HG03039 (cell line): Measurements from ENCODE around the gene CENPF.
"Not testable (repeated sequence)": the region's sequence is repeated elsewhere in the genome, so short reads cannot be mapped to it uniquely, and the experiment has no call there.

Source experiments
- ATAC-seq: cut with Tn5 transposase; IDR thresholded peaks from one replicate; pipeline ENCODE4 v1.9.1; 2021; ENCODE audit warnings: mild to moderate bottlenecking, moderate library complexity; ENCODE audit not compliant: unreplicated experiment

The CENPF gene

GRCh38 chr1:214602764-214603657, at the start of gene CENPF:
CENPF (plus strand) TSS chr1:214603195; CDS start chr1:214613755, 10,560 bp downstream.
- peak; percentile 100 for ATAC-seq

- ATAC-seq: peak; percentile 60
Measured at GRCh38 chr1:214557952-214558735, 44.9 kb upstream of the CENPF start.

DNA sequence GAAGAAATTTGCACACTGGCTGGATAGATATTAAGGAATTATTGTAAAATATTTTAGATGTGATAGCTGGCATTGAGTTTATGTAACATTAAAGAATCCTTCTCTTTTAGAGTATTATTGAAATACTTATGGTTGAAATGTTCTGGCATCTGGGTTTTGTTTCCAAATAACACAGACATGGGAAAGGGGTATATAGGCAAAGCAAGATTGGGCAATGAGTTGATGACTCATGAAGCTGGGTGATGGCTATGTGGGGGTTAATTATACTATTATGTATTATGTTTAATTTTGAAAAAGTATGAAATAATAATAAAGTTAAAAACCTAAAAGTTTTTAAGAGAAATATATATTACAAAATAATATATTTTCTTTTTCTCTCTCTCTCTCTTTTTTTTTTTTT, 39.1 kb upstream of the CENPF start:
- ATAC-seq: no peak

DNA sequence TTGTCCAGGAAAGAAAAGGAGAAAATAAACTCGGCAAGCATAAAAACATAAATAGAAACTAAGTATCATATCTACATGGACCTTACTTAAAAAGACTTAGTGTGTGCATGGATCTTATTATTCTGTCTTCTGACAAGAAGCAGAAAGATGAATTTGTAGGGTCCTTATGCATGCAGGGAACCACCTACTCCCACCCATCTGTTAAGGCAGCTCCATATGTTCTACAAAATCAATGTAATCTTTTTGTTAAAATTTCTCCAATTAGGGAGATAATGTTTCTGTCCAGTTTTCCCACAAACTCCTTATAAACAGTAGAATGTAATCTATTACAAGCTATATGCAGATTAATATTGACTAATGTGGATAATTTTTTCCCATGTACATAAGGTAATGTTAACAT, 37.7 kb upstream of the CENPF start:
- no peak for ATAC-seq

DNA sequence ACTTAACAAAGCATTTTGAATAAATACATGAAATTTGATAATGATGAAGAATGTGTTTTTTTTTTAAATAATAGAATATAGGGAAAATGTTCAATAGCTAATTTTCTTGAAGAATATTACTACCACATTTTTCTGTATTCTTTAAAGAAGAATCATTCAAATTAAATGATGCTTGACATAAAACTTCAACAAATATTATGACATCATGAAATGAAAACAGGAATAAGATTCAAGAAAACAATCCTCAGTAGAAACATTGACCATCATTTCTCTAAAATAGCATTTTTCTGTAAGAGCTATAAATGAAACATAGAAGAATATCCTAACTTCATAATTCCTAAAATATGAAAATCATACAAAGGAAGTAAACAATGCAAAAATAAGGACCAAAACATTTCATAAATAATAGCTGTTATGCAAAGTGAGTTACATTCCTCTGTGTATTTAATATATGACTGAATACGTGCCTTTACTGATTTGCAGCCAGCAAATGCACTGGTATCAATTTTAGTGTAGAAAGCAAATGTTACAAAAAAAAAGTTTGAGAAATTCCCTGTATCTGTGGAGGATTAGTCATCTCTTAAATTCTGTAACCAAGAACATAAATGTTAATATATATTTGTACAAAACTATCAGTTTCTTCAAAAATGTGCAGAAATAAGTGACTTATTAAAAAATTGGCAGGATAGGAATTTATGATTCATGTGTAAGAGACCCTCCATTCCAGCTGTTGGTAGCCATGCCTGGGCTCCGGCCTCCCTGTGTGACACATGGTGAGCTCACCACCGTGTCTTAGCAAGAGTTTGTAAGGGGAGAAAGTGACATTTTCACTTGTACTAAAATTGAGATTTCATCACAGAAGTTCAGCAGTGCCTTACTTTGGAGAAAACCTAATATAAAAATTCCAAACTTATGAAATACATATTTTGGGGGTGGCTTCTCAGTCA, 36.6 kb upstream of the CENPF start:
- ATAC-seq: no peak

DNA sequence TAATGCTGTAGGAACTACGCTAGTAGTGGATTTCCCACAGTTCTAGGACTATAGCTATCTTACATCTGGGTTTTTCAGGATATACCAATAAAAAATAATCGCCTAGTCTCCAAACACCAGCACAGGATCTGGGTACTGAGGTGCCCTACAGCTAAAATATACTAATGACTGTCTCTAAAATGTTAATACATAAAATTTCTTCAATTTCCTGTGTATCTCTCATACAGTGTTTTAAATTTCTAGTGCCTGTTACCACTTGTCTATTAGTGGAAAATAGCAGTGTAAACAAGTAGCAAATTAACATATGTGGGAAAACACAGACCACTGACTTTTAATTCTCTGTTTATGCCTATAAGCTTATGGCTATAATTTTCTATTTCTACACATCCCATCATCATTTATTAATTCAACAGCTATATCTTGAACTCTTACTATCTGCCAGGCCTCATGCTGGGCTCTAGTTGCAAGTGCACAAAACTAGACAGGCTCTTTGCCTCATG, 35.5 kb upstream of the CENPF start:
- ATAC-seq: no peak

DNA sequence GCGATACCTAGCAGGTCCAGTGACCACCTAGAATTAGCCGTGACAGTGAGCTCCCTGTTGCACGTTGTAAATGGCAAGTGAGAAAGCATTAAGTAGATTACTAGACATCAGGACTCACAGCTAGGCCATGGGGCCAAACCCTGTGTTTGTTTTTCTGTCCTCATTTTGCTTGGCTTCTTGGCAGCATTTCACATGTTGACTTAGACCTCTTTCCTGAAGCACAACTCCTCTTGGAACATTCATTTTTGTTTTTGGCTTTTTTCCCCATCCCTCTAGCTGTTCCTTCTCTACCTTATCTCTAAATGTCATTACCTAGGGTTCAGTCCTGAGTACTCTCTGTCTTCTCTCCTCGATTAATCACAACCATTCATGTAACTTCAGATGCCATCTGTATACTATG, 34.7 kb upstream of the CENPF start:
- no peak for ATAC-seq

DNA sequence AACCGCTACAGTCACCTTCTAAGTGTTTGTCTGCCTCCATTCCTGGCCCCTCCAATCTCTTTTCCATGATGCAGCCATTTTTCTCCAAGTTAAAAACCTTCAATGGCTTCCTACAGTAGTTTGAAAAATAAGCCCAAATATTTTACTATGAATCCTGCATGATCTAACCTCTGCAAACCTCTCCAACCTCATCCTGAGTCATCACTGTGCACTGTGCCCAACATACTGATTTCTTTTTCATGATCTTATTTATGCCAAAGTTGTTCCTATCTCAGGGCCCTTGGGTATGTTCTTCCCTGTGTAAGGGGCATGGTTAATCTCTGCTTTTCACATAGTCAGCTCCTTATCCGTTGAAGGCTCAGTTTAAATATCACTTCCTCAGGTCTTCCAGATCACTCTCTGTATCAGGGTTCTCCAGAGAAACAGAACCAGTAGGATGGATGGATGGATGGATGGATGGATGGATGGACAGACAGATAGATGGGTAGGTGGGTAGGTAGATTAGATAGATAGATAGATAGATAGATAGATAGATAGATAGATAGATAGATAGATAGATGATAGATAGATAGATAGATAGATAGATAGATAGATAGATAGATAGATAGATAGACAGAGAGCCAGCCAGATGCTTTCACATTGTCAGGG, 33.5 kb upstream of the CENPF start:
- no peak for ATAC-seq

DNA sequence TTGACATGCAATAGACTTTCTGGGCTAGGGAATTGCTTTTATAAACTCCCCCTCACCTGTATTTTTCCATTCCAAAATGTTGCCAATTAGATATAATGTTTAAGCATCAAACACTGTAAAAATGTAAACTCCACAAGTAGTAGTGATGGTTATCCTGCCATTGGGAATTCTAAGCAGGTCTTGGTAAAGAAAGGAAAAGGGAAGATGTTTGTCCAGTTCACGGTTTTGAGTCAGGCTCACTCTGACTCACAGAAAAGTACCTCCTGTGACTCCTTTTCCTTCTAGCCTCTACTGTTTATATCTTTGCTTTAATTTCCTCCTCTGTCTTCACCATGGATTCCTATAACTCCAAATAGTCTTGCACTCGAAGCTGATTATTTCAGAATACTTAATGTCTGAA, 32.6 kb upstream of the CENPF start:
- no peak for ATAC-seq

DNA sequence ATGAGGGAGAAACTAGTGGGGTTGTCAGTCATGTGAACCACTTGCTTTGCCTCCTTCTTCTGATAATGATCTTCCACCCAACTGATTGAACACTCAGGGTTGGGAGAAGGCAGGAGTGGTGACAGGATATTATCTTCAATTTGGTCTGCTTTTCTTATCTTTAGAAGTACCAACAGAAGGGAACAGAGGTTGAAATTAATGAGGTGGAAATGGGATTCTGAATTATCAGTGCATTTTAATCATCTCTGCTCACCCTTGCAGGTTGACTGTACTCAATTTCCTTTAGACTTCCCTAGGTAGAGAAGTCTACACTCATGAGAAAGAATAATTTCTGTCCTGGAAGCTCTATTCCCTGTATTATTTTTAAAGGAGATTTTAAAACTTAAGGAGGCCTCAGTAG, 31.7 kb upstream of the CENPF start:
- ATAC-seq: no peak

DNA sequence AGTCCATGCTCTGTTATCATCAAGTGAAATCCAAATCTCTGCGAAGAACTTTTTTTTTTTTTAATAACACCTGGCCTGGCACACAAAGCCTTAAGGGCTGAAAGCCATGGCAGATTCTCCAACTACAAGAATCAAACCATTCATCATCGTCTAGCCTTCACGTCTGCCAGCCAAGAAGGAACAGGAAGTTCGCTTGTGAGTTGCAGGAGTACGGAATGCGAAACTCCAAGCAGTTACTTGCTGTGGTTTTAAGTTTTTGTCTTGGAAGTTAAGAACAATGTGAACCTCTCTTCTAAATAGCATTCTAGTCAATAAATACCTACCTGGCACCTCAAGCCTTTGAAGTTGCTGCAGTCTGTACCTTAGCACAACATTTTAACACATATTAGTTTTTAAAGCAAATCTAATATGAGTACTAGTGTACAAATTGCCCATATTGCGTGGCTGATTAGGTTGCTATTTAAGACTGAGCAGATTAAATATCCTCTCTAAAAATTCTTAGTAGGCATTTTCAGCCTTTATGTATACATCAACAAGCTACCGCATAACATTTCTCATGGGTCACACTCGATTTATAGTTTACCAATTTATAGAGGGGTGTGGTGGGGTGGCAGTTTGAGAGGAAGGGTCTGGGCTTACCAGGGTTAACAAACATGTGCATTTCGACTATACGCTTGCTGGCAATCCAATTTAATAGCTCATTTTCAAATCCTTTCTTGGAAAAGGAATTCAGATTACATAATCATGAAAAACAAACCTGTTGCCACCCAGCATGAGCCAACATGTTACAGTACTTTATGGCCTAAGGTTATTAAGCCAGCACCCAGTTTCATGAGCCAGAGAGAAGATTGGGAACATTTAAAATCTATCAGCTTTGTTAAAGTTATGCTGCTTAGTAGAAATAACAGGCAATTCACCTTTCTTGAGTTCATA, 29.3 kb upstream of the CENPF start:
- ATAC-seq: no peak

GRCh38 chr1:214574598-214575411, 28.2 kb upstream of the CENPF start:
- no peak for ATAC-seq

GRCh38 chr1:214576120-214576519, 26.9 kb upstream of the CENPF start:
- ATAC-seq: not testable (repeated sequence)

DNA sequence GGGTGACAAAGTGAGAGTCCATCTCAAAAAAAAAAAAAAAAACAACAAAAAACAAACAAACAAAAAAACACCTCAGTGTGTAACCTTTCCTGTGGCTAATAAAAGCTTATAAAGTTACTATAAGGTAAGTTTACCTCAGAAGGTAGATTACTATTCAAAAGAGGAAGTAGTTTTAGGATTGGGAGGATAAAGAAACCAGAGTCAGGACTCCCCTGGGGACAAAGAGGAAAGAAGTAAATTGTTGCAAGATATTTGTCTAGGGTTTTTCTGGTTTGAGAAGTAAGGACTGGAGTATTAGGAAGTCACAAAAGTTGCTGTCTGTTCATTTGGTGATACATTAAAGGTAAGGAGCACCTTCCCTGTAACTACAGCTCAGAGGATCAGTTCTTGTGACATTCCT, 23.8 kb upstream of the CENPF start:
- no peak for ATAC-seq

DNA sequence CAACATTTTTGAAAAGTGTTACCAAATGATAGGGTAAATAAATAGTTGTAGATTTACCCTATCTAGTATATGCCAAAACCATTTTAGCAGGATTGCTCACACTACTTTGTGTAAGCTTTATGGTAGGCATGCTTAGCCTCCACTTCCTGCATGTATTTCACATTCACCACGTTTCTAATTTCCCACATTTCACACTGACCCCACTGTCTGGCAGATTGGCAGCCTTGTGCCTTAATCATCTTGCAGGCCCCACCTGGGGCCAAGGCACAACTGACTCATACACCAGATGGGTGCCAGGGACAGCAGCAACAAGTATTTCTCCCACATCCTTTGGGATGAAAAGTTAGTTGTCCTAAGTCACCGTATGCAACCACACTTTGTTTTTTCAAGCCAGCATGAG, 21.2 kb upstream of the CENPF start:
- no peak for ATAC-seq

- ATAC-seq: no peak
Measured at GRCh38 chr1:214582289-214582891, 20.6 kb upstream of the CENPF start.

- ATAC-seq: no peak
Measured at GRCh38 chr1:214583113-214583512, 19.9 kb upstream of the CENPF start.
